ENCODE results near the gene XRCC2. TPM values are rescaled to one million over a fixed set of nuclear protein-coding genes. Genes with fewer than 3 reads are reported as not detected.

XRCC2 gene
- total RNA-seq, 2 donors from 2014 or later, result 15.7 to 26.7 TPM

DNA sequence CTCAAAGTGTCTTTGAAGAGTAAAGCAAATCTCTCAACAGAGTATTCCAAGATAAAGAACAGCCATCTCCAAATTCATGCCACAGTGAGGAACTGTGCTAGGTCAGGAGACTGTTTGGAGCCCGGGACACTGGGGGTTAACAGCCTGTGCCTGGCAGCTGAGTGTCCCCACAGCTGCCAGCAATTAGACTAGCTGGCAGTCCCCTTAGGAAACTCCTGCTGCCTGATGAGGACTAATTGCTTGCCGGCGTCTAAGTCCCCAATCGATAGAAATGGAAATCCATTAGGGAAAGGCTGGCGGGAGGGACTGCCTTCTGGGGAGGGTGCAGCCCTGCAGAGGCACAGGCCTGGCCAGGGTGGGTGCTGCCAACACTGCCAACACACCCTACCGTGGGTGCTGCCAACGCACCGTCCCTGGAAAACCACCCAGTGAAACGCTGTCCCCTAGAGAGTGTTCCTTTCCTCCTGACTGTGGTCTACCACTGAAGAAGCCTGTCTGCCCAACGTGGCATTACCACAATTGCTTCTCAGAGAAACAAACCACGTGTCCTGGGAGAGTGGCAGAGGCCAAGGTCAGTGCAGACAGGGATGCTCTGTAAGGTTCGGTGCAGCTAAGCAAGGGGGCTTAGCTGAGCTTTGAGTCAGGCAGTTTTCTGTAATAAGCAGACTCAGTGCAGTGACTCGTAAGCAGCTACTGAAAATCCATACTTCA, 60.8 kb downstream of the XRCC2 start:
- Mint-ChIP-seq H3K4me1 (no peaks in the 10 kb centered on the region), H3K36me3 (ENCODE audit: low read depth) (no peaks in the 10 kb centered on the region)
- ATAC-seq (replicated peaks), result no peak

DNA sequence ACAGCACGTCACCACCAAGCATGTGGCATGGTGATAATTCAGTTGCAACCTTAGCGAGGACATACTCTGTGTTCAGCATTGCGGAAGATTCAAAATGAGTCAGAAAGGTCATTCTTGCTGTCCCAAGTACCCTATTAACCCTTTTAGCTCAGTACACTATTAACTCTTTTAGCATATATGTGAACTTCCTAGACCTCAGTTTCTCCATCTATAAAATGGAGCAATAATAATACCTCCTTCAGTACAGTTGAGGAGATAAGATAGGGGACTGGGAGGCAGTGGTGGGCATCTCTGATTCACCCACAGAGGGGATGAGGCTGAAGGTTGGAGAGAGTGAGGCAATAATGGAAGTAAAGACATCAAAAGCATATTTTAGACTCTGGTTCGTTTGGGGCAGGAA, 67.3 kb downstream of the XRCC2 start:
- Mint-ChIP-seq H3K4me1 (no peaks in the 10 kb centered on the region), H3K36me3 (ENCODE audit: low read depth) (no peaks in the 10 kb centered on the region), H3K27ac (no peak overlapping the region), H3K9me3 (no peaks in the 10 kb centered on the region), H3K27me3 (no peaks in the 10 kb centered on the region), H3K4me3 (no peak overlapping the region)
- ATAC-seq (replicated peaks), result no peak

More for the DNA sequence above, 60.8 kb downstream of the XRCC2 start:
- H3K9me3 Mint-ChIP-seq, result no peaks in the 10 kb centered on the region
- H3K27ac Mint-ChIP-seq, result no peak overlapping the region
- no peaks in the 10 kb centered on the region for H3K27me3 Mint-ChIP-seq
- no peak overlapping the region for H3K4me3 Mint-ChIP-seq

DNA sequence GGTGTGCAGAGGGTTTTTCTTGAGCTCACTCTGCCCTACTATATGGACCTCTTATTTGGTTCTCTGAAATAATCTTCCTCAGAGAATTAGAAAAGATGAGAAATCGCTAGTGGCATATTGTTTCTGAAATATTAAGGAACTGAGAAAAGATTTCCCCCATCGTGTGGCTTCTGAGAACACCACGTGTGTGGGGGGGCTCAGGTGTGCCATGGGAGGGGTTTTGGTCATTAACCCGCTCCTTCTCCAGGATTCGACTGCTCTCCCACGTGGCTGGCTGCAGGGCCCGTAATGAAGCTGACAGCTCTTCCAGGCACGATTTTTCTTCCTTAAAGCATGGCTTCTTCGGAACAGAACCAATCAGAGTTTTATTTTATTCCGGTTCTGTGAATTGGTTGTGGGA, 67.7 kb downstream of the XRCC2 start:
- Mint-ChIP-seq H3K4me3 (no peak overlapping the region), H3K4me1 (no peaks in the 10 kb centered on the region), H3K27me3 (no peaks in the 10 kb centered on the region), H3K36me3 (ENCODE audit: low read depth) (no peaks in the 10 kb centered on the region), H3K9me3 (no peaks in the 10 kb centered on the region), H3K27ac (no peak overlapping the region)
- ATAC-seq (replicated peaks), result no peak

DNA sequence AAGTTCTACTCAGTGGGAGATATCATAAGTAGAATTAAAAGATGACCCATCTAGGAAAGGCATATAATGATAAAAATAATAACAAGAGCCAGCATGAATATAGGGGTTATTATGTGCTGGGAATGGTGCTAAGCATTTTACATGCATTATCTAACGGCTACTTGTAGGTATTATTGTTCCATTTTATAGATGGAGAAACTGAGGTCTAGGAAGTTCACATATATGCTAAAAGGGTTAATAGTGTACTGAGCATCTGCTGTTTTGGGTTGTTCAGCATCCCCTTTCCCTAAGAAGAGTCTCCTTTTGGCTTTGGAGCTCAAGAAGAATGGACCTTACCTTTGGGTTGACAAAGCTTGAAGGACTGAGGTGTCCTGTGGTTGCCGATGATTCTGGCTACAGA, 68.9 kb downstream of the XRCC2 start:
- Mint-ChIP-seq H3K4me1 (no peaks in the 10 kb centered on the region), H3K27ac (no peak overlapping the region), H3K27me3 (no peaks in the 10 kb centered on the region), H3K4me3 (no peak overlapping the region), H3K9me3 (no peaks in the 10 kb centered on the region), H3K36me3 (ENCODE audit: low read depth) (no peaks in the 10 kb centered on the region)
- ATAC-seq (replicated peaks), result no peak

DNA sequence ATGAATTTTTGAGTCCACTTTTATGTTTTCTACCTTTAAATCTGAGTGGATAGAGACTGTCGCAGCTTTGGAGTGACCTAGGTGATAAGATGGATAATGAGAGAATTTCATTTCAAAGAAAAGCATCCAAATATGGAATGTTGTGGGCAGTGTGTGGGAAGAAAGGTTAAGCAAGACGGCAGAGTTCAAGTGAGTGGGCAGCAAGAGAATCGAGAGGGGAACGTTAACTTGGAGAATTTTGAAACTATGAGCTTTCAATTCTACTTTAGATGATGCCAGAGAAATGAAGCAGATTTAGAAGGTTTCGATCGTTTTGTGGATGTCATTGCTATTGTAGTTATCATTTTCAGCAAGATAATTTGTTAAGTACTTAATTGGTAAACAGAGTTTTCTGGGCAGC, 73.0 kb downstream of the XRCC2 start:
- Mint-ChIP-seq H3K4me1 (no peaks in the 10 kb centered on the region), H3K4me3 (no peak overlapping the region), H3K36me3 (ENCODE audit: low read depth) (no peaks in the 10 kb centered on the region), H3K27ac (no peak overlapping the region), H3K27me3 (no peaks in the 10 kb centered on the region), H3K9me3 (no peaks in the 10 kb centered on the region)
- ATAC-seq (replicated peaks), result no peak

DNA sequence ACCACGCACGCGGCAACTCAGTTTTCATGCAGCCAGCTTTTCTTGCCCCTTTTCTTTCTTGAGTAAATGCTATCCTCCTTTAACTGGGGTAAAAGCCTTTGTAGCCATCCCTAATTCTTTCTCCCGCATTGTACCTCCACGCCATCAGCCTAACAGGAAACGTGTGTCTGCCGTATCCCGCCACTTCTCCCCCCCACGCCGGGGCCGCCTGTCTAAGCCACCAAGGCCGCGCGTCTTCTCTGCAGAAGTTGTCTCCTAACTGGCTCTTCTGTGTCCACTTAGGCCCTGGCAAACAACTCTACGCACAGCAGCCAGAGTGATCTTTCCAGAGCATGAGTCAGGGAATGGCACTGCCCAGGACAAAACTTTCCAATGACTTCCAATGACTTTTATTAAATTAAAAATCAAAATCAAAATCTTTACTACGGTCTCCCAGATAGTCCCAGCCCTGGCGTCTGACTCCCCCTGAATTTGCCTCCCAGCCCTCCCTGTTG, 74.6 kb downstream of the XRCC2 start:
- Mint-ChIP-seq H3K27me3 (no peaks in the 10 kb centered on the region), H3K36me3 (ENCODE audit: low read depth) (no peaks in the 10 kb centered on the region), H3K4me3 (no peak overlapping the region), H3K4me1 (no peaks in the 10 kb centered on the region), H3K27ac (no peak overlapping the region), H3K9me3 (no peaks in the 10 kb centered on the region)
- no peak for ATAC-seq (replicated peaks)

DNA sequence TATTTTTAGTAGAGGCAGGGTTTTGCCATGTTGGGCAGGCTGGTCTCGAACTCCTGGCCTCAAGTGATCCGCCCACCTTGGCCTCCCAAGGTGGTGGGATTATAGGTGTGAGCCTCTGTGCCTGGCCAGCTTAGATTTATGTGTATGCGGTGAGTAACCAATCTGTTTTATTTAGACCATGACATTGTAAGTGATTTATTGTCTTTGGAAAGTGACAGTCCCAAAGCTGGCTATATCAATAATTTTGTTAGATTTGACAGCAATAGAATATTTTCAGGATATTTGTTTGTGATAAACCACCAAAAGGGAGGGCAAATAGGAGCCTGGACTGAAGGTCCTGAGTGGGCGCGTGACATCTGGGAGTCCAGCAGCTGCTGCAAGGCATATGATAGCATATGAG, 75.7 kb downstream of the XRCC2 start:
- ATAC-seq (replicated peaks), result no peak
- no peaks in the 10 kb centered on the region for H3K4me1 Mint-ChIP-seq

DNA sequence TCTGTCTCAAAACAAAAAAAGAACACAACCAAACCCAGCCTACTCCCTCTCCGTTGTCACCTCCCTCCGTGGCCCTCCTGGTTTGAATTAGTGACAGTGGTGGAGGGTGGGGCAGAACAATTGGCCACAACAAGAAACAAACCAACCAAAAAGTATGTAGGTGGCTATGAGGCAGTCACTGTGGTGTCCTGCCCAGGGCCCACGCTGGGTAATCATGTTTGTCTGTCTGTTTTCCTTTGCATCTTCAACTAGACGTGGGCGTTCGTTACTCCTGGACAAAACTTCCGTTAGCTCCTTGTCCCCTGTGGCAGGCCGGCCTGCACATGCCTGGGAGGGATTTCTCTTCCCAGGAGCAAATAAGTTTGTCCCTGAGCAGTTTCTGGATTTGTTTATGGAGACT, 78.4 kb downstream of the XRCC2 start:
- Mint-ChIP-seq H3K36me3 (ENCODE audit: low read depth) (no peaks in the 10 kb centered on the region), H3K9me3 (no peaks in the 10 kb centered on the region), H3K27ac (no peak overlapping the region), H3K4me3 (no peak overlapping the region), H3K27me3 (no peaks in the 10 kb centered on the region), H3K4me1 (no peaks in the 10 kb centered on the region)
- ATAC-seq (replicated peaks), result no peak

More for the DNA sequence above, 75.7 kb downstream of the XRCC2 start:
- Mint-ChIP-seq H3K9me3 (no peaks in the 10 kb centered on the region), H3K27ac (no peak overlapping the region), H3K4me3 (no peak overlapping the region), H3K36me3 (ENCODE audit: low read depth) (no peaks in the 10 kb centered on the region), H3K27me3 (no peaks in the 10 kb centered on the region)

DNA sequence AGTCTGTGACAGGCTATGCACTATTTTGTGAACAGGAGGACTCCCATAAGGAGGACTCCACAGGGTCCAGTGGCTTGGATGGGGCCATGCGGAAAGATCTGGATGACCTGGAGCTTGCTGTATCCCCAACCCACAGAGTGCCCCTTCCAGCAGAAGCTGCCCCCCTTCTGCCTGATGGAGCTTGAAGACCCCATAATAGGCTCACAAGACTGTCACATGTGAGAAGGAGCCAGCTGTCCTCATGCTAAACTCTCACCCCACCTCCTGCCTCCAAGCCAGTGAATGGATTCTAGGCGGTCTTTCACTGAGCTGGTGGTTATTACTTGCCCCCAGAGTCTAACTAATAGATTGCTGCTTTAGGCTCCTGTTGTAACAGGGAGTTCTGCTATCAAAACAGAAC, 79.1 kb downstream of the XRCC2 start:
- Mint-ChIP-seq H3K27me3 (no peaks in the 10 kb centered on the region), H3K4me3 (no peak overlapping the region)
- no peak for ATAC-seq (replicated peaks)

More for the DNA sequence above, 79.1 kb downstream of the XRCC2 start:
- no peaks in the 10 kb centered on the region for H3K4me1 Mint-ChIP-seq
- H3K9me3 Mint-ChIP-seq, result no peaks in the 10 kb centered on the region
- no peaks in the 10 kb centered on the region for H3K36me3 Mint-ChIP-seq (ENCODE audit: low read depth)
- no peak overlapping the region for H3K27ac Mint-ChIP-seq

Other genes with a start within 250 kb of the XRCC2 start
- gene KMT2C, start 240.1 kb downstream of the XRCC2 start, total RNA-seq, result 100 to 1,000 TPM in 1 of 2 donors, 10 to 100 TPM in 1; 52.1 to 106 TPM
- 1 to 10 TPM; 8.3 to 8.9 TPM for gene ACTR3B, start 83.6 kb upstream of the XRCC2 start, total RNA-seq

Measured in activated T-helper 17 cell treated with anti-CD3 and anti-CD28 coated beads, Interleukin-2, amount 50 U/mL, for 72 hours (primary cell).